Measurements from ENCODE around the gene IMPDH1.
A peak's percentile ranks its signal among the peaks of the same experiment; 100 is the strongest.

Gene IMPDH1

DNA sequence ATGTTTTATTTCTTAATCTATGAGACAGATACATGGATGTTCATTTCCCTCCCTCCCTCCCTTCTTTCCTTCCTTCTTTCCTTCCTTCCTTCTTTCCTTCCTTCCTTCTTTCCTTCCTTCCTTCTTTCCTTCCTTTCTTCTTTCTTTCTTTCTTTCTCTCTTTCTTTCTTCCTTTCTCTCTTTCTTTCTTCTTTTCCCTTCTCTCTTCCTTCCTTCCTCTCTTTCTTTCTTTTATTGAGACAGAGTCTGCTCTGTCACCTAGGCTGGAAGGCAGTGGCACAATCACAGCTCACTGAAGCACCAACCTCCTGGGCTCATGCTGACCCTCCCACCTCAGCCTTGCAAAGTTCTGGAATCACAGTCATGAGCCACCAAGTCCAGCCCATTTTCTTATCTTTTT is 42.8 kb downstream of the IMPDH1 start:
- DNase-seq (ENCODE audit: low spot score in 2 of 2) (no peak), ATAC-seq (replicated peaks; ENCODE audit: extremely low read depth, poor library complexity, severe bottlenecking) (no peak)
- no peak overlapping the region for H3K27ac Mint-ChIP-seq (ENCODE audit: low read depth)
- H3K9me3 Mint-ChIP-seq, result no peaks in the 10 kb centered on the region
- peaks cover 8% of the 10 kb centered on the region for H3K4me1 Mint-ChIP-seq
- H3K36me3 Mint-ChIP-seq (ENCODE audit: insufficient read depth), result peaks cover under 1% of the 10 kb centered on the region
- no peak overlapping the region for H3K4me3 Mint-ChIP-seq
- H3K27me3 Mint-ChIP-seq, result peaks cover 73% of the 10 kb centered on the region

DNA sequence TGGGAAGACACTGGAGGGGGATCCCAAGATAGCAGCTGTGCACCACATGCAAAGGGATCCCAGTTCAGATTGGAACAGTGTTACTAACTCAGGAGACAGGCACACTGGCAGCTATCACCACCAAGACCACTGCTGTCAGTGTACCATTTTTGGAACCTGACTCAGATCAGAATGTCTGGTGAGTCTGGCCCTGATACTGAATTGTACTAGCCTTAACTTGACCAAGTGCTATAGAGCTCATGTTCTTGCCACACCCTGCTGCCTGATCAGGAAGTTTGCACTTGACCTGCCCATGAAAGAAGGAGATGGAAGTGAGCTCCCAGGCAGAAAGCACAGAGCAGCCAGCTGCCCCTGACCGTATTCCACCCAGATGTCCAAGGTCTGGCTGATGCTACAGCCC is 43.5 kb downstream of the IMPDH1 start:
- DNase-seq (ENCODE audit: low spot score in 2 of 2) (no peak), ATAC-seq (replicated peaks; ENCODE audit: extremely low read depth, poor library complexity, severe bottlenecking) (no peak)
- Mint-ChIP-seq H3K4me3 (no peak overlapping the region), H3K27me3 (peaks cover 74% of the 10 kb centered on the region), H3K9me3 (no peaks in the 10 kb centered on the region), H3K4me1 (peaks cover 13% of the 10 kb centered on the region), H3K27ac (ENCODE audit: low read depth) (no peak overlapping the region), H3K36me3 (ENCODE audit: insufficient read depth) (peaks cover 4% of the 10 kb centered on the region)

DNA sequence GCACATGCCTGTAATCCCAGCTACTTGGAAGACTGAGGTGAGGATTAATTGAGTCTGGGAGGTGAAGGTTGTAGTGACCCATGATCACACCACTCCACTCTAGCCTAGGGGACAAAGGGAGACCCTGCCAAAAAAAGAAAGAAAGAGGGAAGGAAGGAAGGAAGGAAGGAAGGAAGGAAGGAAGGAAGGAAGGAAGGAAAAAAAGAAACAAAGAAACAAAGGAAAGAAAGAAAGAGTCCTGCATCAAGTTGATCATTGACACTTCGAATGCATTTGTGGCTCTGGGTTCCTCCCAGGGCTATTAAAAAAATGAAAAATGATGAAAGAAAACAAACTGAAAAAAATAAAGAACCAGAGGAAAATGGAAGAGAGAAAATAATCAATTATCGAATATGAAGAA is 44.4 kb downstream of the IMPDH1 start:
- H3K4me1 Mint-ChIP-seq, result peaks cover 20% of the 10 kb centered on the region
- no peak for DNase-seq (ENCODE audit: low spot score in 2 of 2)
- H3K4me3 Mint-ChIP-seq, result no peak overlapping the region
- no peak overlapping the region for H3K27ac Mint-ChIP-seq (ENCODE audit: low read depth)
- H3K27me3 Mint-ChIP-seq, result peaks cover 65% of the 10 kb centered on the region
- ATAC-seq (replicated peaks; ENCODE audit: extremely low read depth, poor library complexity, severe bottlenecking), result no peak
- peaks cover 4% of the 10 kb centered on the region for H3K36me3 Mint-ChIP-seq (ENCODE audit: insufficient read depth)
- H3K9me3 Mint-ChIP-seq, result no peaks in the 10 kb centered on the region

DNA sequence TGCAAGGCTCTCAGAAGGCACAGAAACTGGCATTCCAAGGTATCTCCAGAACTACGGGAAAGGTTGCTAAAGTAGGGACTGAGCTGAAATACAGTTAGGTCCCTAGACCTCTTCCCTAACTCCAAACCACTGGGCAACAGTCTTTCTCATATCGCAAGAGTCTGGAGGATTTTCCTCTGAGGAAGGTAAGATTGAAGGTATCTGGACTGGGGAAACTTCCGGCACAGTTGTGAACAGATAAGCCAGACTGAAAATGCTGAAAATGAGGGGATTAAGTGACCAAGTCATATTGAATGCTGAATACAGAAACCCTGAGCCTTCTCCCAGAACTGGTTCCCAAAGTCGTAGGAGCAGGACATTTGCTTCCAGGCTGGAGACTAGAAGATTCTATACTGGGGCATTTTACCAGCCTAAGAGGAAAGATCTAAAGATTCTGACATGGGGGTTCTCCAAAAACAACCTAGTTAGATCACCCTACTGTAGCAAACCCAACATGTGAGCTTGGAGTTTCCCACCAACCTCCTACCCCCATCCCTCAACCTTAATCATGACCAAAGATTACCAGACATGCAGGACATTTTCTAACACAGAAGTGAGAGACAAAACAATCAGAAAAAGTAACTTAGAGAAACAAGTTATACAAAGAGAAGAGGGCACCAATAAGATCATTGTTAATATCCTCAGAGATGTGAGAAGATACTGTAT is 45.5 kb downstream of the IMPDH1 start:
- Mint-ChIP-seq H3K27me3 (peaks cover 64% of the 10 kb centered on the region), H3K4me1 (peaks cover 20% of the 10 kb centered on the region), H3K36me3 (ENCODE audit: insufficient read depth) (peaks cover 4% of the 10 kb centered on the region), H3K4me3 (no peak overlapping the region), H3K9me3 (no peaks in the 10 kb centered on the region), H3K27ac (ENCODE audit: low read depth) (no peak overlapping the region)
- DNase-seq (ENCODE audit: low spot score in 2 of 2) (no peak), ATAC-seq (replicated peaks; ENCODE audit: extremely low read depth, poor library complexity, severe bottlenecking) (no peak)

DNA sequence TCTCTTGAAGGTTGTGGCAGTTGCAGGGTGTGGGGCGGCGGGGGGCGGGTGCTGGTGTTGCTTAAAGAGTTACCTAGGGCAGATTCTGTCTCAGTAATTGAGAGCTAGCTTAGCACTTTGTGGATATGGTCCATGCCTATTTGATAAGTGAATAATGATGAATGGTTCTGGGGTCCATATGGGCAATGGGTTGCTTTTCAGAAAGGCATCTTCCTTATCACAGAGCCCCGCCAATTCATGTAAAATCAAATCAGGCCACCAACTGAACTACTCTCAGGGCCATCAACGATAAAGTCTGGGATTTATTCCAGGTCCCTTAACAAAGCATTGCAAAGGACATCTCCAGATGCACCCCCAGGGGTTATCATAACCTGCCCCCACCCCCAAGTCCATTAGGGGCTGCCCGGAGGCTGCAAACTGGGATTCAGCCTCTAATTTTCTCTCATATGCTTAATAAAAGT is 46.5 kb downstream of the IMPDH1 start:
- H3K4me1 Mint-ChIP-seq, result peaks cover 20% of the 10 kb centered on the region
- ATAC-seq (replicated peaks; ENCODE audit: extremely low read depth, poor library complexity, severe bottlenecking) (no peak), DNase-seq (ENCODE audit: low spot score in 2 of 2) (no peak)
- H3K36me3 Mint-ChIP-seq (ENCODE audit: insufficient read depth), result peaks cover 4% of the 10 kb centered on the region
- H3K9me3 Mint-ChIP-seq, result no peaks in the 10 kb centered on the region
- no peak overlapping the region for H3K27ac Mint-ChIP-seq (ENCODE audit: low read depth)
- no peak overlapping the region for H3K4me3 Mint-ChIP-seq
- H3K27me3 Mint-ChIP-seq, result peaks cover 64% of the 10 kb centered on the region

DNA sequence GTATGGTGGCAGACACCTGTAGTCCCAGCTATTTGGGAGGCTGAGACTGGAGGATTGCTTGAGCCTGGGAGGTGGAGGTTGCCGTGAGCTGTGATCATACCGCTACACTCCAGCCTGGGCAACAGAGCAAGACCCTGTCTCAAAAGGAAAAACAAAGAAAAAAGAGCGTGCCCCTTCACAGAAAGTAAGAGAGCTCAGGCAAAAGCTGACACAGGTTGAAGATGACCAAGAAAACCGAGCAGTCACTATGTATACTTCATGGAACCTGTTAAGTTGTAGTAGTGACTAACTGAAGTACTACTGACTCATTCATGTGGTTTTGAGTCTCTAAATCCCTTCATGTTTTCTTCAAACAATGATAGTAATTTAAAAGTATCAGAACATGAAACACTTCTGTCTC is 47.1 kb downstream of the IMPDH1 start:
- H3K27ac Mint-ChIP-seq (ENCODE audit: low read depth), result no peak overlapping the region
- DNase-seq (ENCODE audit: low spot score in 2 of 2) (no peak), ATAC-seq (replicated peaks; ENCODE audit: extremely low read depth, poor library complexity, severe bottlenecking) (no peak)
- H3K27me3 Mint-ChIP-seq, result peaks cover 63% of the 10 kb centered on the region
- peaks cover 6% of the 10 kb centered on the region for H3K36me3 Mint-ChIP-seq (ENCODE audit: insufficient read depth)
- H3K4me3 Mint-ChIP-seq, result peak overlapping the region; percentile 92
- H3K9me3 Mint-ChIP-seq, result no peaks in the 10 kb centered on the region
- peaks cover 20% of the 10 kb centered on the region for H3K4me1 Mint-ChIP-seq

DNA sequence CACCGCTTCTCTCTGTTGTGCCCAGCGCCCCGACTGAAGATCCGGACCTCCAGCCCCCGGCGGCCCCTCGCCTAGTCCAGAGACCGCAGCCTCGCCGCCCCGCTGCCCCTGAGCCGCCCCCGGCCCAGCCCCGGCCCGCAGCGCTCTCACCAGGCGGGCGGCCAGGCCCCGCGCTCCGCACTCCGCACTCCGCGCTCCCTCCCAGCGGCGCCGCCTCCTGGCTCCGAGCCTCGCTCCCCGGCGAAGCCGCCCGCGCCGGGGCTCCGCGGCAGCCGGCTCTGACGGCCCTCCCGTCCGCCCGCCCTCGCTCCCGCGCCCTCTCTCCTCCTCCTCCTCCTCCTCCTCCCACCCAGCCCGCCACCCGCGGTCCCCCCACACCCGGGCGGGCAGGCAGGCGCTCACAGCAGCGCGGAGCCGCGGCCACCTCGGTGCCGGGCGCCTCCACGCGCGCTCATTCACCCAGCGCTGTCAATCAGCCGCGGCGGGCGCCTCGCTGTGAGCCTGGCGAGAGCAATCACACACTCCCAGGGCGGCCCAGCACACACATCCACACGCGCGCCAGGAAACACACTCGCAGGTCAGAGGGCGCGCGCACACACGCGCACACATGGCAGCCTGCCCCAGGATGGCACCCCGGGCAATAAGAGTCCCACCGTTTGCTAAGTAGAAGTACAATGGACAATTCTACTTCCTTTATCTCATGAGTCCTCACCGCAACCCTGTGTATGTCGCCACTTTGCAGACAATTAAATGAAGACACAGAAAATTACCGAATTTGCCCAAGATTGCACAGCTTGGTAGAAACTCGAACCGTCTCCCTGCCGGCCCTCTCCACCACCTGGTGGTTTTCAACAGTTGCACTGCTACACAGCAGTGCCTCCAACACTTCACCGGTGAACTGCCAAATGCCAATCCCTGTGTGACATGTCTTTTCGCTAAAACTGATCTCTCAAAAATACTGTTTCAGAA is 48.1 kb downstream of the IMPDH1 start, which contains the start of gene PRRT4:
Gene PRRT4, minus strand, starts transcription at position 280 of the 969 bp plus-strand sequence.
- peaks cover 6% of the 10 kb centered on the region for H3K36me3 Mint-ChIP-seq (ENCODE audit: insufficient read depth)
- no peak for DNase-seq (ENCODE audit: low spot score in 2 of 2)
- no peak within 1 kb of the TSS for H3K27ac Mint-ChIP-seq (ENCODE audit: low read depth)
- H3K9me3 Mint-ChIP-seq, result no peaks in the 10 kb centered on the region
- H3K4me1 Mint-ChIP-seq, result peaks cover 20% of the 10 kb centered on the region
- peak; percentile 75 for ATAC-seq (replicated peaks; ENCODE audit: extremely low read depth, poor library complexity, severe bottlenecking)
- peaks cover 53% of the 10 kb centered on the region for H3K27me3 Mint-ChIP-seq
- peak within 1 kb of the TSS; percentile 92 for H3K4me3 Mint-ChIP-seq

DNA sequence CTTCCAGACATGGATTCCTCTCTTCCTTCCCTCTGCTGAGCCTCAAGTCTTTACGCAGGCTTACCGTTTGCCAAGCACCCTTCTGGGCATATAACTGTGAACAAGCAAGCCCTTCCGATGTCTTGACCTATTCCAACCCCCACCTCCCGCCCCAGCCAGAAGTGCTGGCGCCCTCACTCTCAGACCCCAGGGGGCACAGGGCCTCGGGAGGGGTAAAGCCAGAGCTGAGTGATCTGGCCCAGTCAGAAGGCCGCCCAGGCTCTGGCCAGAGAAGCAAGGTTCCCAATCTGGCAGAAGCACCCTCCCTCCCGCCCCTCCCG is 49.5 kb downstream of the IMPDH1 start:
- peaks cover 6% of the 10 kb centered on the region for H3K36me3 Mint-ChIP-seq (ENCODE audit: insufficient read depth)
- H3K4me1 Mint-ChIP-seq, result peaks cover 20% of the 10 kb centered on the region
- H3K27me3 Mint-ChIP-seq, result peaks cover 40% of the 10 kb centered on the region

DNA sequence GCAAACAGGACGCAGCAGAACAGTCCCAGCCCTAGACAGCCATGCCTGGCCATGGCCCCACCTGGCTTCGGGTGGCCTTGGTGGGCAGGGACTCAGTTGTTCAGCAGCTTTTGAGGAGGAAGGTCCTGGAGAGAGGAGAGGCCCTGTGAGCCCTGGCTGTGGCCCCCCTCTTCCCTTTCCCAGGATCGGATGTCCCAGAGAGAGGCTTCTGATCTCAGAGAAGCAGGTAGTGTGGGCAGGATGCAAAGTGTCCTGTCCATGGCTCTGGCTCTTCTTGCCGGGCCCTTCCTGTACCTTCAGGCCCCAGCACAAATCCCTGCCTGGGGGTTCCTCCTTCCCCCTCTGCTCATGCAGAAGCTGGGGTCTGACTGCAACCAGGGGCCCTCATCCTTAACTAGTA is 49.8 kb downstream of the IMPDH1 start:
- H3K9me3 Mint-ChIP-seq, result no peaks in the 10 kb centered on the region
- H3K36me3 Mint-ChIP-seq (ENCODE audit: insufficient read depth), result peaks cover 6% of the 10 kb centered on the region
- H3K27ac Mint-ChIP-seq (ENCODE audit: low read depth), result no peak overlapping the region
- peaks cover 20% of the 10 kb centered on the region for H3K4me1 Mint-ChIP-seq
- H3K27me3 Mint-ChIP-seq, result peaks cover 36% of the 10 kb centered on the region
- DNase-seq (ENCODE audit: low spot score in 2 of 2) (no peak), ATAC-seq (replicated peaks; ENCODE audit: extremely low read depth, poor library complexity, severe bottlenecking) (no peak)
- peak overlapping the region; percentile 29 for H3K4me3 Mint-ChIP-seq

More for the DNA sequence above, 49.5 kb downstream of the IMPDH1 start:
- no peak overlapping the region for H3K4me3 Mint-ChIP-seq
- H3K27ac Mint-ChIP-seq (ENCODE audit: low read depth), result no peak overlapping the region
- ATAC-seq (replicated peaks; ENCODE audit: extremely low read depth, poor library complexity, severe bottlenecking) (no peak), DNase-seq (ENCODE audit: low spot score in 2 of 2) (no peak)
- no peaks in the 10 kb centered on the region for H3K9me3 Mint-ChIP-seq

DNA sequence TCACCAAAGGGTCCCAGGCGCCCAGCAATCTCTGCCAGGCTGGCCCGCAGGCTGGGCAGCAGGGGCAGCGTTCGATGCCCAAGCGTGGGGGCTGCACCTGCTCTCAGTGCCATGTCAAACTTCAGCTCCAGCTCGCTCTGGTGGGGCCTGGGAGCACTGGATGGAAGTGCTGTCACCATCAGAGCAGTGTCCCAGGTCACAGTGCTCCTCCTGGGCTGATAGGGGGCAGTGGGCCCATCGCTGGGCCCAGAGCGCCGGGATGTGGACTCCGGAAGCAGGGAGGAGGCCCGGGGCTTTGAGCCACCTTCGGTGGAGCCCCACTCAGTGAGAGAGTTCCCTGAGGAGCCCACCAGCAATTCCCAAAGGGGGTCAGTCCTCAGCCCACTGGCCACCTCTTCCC is 50.4 kb downstream of the IMPDH1 start:
- Mint-ChIP-seq H3K4me1 (peaks cover 20% of the 10 kb centered on the region), H3K36me3 (ENCODE audit: insufficient read depth) (peaks cover 6% of the 10 kb centered on the region), H3K9me3 (no peaks in the 10 kb centered on the region), H3K27ac (ENCODE audit: low read depth) (no peak overlapping the region), H3K27me3 (peaks cover 30% of the 10 kb centered on the region), H3K4me3 (peak overlapping the region; percentile 29)
- ATAC-seq (replicated peaks; ENCODE audit: extremely low read depth, poor library complexity, severe bottlenecking) (no peak), DNase-seq (ENCODE audit: low spot score in 2 of 2) (no peak)

DNA sequence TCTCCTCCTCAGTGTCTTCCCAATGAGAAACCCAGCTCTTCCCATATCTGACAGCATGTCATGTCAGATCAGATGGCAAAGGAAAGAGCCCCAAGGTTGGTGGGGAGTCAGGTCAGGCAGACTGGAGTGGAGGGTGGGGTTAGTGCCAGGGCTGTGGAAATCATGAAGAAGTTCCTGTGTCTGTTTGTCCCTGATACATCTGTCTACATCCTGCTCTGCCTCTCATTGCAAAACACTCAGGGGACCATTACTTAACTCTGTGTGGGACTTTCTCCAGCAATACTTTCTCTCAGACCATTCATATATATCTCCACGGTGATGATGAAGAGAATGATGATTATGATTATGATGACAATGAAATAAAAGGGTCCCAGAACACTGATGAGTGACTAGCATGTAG is 51.5 kb downstream of the IMPDH1 start:
- no peak for ATAC-seq (replicated peaks; ENCODE audit: extremely low read depth, poor library complexity, severe bottlenecking)
- no peak overlapping the region for H3K27ac Mint-ChIP-seq (ENCODE audit: low read depth)
- H3K36me3 Mint-ChIP-seq (ENCODE audit: insufficient read depth), result peaks cover 6% of the 10 kb centered on the region
- no peak overlapping the region for H3K4me3 Mint-ChIP-seq
- peaks cover 30% of the 10 kb centered on the region for H3K27me3 Mint-ChIP-seq
- no peaks in the 10 kb centered on the region for H3K9me3 Mint-ChIP-seq
- DNase-seq (ENCODE audit: low spot score in 2 of 2), result no peak
- peaks cover 20% of the 10 kb centered on the region for H3K4me1 Mint-ChIP-seq

DNA sequence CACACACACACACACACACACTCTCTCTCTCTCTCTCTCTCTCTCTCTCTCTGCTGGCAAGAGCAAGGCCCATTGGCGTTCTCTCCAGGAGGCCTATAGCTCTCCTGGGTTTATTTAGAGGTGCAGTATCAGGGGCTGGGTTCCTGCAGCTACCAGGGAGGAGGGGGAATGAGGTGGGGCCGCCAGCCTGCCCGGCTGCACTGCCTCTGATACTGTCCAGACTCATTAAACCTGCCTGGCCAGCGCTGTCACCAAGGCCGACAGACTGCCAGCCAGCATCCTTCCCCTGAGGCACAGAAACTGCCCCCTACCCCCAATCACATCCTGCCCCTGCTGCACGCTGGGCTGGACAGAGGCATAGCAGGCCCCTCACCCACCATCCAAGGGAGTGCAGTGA is 52.6 kb downstream of the IMPDH1 start:
- no peak for DNase-seq (ENCODE audit: low spot score in 2 of 2)
- peaks cover 15% of the 10 kb centered on the region for H3K4me1 Mint-ChIP-seq
- H3K4me3 Mint-ChIP-seq, result no peak overlapping the region
- no peak overlapping the region for H3K27ac Mint-ChIP-seq (ENCODE audit: low read depth)
- ATAC-seq (replicated peaks; ENCODE audit: extremely low read depth, poor library complexity, severe bottlenecking), result no peak
- H3K36me3 Mint-ChIP-seq (ENCODE audit: insufficient read depth), result peaks cover 6% of the 10 kb centered on the region
- H3K27me3 Mint-ChIP-seq, result peaks cover 28% of the 10 kb centered on the region
- no peaks in the 10 kb centered on the region for H3K9me3 Mint-ChIP-seq
